Mononuclear cell (primary cell): ENCODE data around the gene GADD45A. TPM values are rescaled to one million over a fixed set of nuclear protein-coding genes. Genes with fewer than 3 reads are reported as not detected.

Experiments
- H3K27me3 ChIP-seq: 2 replicates; pipeline ENCODE4 v1.6.0; 2011; ENCODE audit warnings: low read length, control low read depth; ENCODE audit not compliant: insufficient read depth
- H3K4me1 ChIP-seq: 2 replicates; pipeline ENCODE4 v1.5.1; 2011; ENCODE audit warnings: mild to moderate bottlenecking, low read length, control low read depth; ENCODE audit not compliant: insufficient read depth
- H3K4me3 ChIP-seq: 2 replicates; pipeline ENCODE4 v1.5.1; 2011; ENCODE audit warnings: mild to moderate bottlenecking, low read length, moderate library complexity
- H3K9me3 ChIP-seq: 2 replicates; pipeline ENCODE4 v1.5.1; 2011; ENCODE audit warnings: low read depth, mild to moderate bottlenecking, control low read depth, low read length
- total RNA-seq: library from RNA; depleted of rRNA; stranded (reverse); fragments of >200 nt; gene quantifications from one replicate; pipeline ENCODE4 v1.2.3, GENCODE V29; 2012

Gene GADD45A
- total RNA-seq, 1 donor = 38.1 TPM

DNA sequence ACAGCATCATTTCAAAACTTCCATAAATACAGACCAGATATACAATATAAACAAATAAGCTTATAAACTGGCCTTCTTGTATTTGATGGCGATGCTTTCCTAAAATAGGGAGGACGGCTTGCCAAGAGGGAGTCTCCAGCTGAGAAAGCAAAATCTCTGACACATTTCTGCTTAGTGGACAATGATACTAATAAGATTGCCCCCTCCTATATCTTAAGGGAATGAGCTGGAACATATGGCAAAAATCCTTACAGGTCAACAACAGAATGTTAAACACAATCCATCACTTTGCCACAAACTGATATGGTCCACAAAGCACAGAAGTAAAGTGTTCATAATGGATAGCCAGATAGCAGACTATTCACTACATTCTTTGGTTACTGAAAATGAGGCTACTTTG lies 7.1 kb upstream of the GADD45A start:
- Histone ChIP-seq H3K4me3 (no peak overlapping the region), H3K4me1 (peaks cover 13% of the 10 kb centered on the region), H3K27me3 (no peaks in the 10 kb centered on the region)

DNA sequence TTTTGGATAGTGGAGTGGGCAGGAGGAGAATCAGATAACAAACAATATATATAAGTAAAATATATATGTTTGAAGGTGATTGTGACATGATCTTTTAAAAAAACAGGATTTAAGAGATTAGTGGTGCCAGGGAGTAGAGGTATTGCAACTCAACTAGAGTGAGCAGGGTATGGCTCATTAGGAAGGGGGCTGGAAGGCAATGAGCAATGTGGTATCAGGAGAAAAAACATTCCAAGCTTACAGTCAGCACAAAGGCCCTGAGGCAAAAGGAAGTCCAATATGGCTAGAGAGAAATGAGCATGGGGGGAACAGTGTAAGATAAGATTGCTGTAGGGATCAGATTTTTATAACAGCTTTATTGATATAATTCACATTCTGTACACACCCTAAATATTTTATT lies 5.3 kb upstream of the GADD45A start:
- Histone ChIP-seq H3K27me3 (no peaks in the 10 kb centered on the region), H3K4me3 (no peak overlapping the region), H3K9me3 (no peaks in the 10 kb centered on the region), H3K4me1 (peaks cover 26% of the 10 kb centered on the region)

More for the DNA sequence above, 7.1 kb upstream of the GADD45A start:
- H3K9me3 ChIP-seq = no peaks in the 10 kb centered on the region

DNA sequence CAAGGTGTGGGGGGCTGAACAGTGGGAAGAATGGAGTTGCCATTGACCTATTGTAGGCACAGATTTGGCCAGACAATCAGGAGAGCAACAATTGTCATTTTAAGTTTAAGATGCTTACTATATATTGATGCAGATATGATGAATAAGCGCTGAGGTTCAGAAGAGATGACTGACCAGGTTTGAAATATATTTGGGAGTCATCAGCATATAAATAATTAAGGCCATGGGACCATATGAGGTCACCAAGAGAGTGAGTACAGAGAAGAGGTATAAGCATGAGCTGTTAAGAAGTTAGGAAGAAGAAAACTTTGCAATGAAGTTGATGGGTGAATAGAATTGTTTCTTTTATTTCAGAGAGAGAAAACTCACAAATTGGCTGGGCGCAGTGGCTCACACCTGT lies 4.5 kb upstream of the GADD45A start:
- Histone ChIP-seq H3K4me1 (peaks cover 19% of the 10 kb centered on the region), H3K4me3 (no peak overlapping the region), H3K27me3 (no peaks in the 10 kb centered on the region), H3K9me3 (no peaks in the 10 kb centered on the region)

DNA sequence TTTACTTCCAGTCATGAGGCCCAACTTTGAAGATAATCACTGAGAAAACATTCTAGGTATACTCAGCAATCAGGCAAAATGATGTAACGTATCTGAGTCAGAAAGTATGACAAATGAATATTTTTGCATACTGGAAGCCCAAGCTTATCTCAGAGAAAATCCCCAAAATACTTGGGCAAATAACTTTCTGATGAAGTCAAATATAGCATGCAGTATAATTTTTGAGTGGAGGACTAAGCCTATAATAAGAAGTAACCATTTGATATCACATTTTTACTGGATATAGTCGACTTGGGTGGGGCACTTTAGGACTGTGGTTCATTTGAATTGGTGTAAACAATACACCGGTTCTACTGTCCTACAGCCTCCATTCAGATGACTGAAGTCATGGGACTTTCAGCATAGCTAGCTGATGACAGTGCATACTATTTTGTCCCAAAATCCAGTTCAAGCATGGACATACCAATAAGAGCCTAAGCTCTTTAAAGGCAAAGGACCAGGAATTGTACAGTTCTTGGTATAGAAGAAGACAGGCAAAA lies 2.3 kb upstream of the GADD45A start:
- no peak overlapping the region for H3K4me3 ChIP-seq
- no peaks in the 10 kb centered on the region for H3K27me3 ChIP-seq
- H3K9me3 ChIP-seq = no peaks in the 10 kb centered on the region
- peaks cover 35% of the 10 kb centered on the region for H3K4me1 ChIP-seq

DNA sequence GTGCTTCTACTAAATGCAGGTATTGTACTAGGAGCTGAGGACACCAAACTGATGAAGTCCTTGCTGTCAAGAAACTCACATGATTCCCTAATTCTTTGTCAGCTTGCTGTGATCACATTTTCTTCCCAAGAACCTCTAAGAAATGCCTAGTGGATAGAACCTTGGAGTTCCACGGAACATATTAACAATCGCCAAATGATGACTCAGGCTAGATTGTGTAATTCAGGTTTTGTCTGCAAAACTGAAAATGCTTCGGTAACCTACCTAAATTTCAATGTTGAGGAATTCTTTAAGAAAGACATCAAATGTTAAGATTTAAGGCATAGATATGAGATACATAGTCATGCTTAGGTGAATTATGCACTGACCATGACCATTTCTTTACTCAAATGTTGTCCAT lies 1.7 kb upstream of the GADD45A start:
- Histone ChIP-seq H3K4me3 (no peak overlapping the region), H3K9me3 (no peaks in the 10 kb centered on the region), H3K27me3 (no peaks in the 10 kb centered on the region), H3K4me1 (peaks cover 38% of the 10 kb centered on the region)

DNA sequence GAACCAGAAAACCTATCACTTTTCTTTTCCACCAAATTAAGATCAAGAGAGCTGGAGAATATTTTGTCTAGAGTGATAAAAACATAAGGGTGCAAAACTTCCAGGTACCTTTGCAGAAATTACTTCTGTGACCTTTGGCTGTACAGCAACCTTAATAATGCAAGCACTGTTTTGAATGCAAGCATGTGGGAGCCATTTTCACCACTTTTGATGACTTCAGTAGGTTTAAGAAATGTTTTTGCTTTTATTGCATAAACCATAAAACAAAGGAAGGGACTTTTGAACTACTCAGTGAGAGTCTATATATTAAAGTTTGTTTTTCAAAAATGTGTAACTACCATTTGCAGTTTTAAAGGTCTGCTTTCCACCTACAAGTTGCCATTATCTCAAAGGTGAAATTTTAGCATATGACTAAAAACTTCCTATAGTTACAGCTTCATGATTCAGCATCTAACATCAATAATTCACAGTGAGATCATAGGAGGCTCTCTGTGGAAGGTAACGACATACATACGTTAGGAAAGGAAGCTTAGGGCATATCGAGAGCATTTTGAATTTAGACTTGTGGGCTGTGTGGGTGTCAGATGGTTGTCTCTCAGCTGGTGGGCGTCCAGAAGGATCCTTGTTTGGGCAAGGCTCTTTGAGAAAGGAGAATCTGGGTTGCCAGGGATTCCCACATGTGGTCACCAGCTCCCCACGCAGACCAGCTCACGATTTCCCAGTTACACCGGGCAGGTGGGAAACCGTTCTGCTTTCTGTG lies 1.1 kb upstream of the GADD45A start:
- peak overlapping the region; percentile 30 for H3K4me3 ChIP-seq
- H3K27me3 ChIP-seq = no peaks in the 10 kb centered on the region
- no peaks in the 10 kb centered on the region for H3K9me3 ChIP-seq
- peaks cover 45% of the 10 kb centered on the region for H3K4me1 ChIP-seq

DNA sequence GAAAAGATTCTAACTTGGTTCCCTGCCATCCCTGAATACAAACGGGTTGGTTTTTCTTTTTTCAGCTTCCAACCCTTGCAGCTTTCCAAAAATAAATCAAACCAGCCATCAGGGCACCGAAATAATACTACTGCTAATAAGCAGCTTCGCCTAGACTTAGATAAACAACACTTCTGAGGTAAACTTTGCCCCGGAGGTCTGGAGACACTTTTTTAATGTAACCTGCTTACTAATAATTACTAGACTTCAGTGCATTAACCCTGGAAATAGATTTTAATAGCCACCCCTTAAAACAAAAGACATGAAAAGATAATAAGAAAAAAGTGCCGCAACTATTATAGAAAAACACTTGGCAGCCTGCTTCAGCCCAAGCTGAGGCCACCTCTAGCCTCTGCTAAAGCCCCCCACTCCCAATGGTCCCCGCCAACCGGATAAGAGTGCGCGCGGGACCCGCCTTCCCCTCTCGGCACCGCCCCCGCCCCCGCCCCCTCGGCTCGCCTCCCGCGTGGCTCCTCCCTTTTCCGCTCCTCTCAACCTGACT lies 405 bp upstream of the GADD45A start:
- no peaks in the 10 kb centered on the region for H3K9me3 ChIP-seq
- H3K27me3 ChIP-seq = no peaks in the 10 kb centered on the region
- H3K4me3 ChIP-seq = peak overlapping the region; percentile 30
- H3K4me1 ChIP-seq = peaks cover 50% of the 10 kb centered on the region

DNA sequence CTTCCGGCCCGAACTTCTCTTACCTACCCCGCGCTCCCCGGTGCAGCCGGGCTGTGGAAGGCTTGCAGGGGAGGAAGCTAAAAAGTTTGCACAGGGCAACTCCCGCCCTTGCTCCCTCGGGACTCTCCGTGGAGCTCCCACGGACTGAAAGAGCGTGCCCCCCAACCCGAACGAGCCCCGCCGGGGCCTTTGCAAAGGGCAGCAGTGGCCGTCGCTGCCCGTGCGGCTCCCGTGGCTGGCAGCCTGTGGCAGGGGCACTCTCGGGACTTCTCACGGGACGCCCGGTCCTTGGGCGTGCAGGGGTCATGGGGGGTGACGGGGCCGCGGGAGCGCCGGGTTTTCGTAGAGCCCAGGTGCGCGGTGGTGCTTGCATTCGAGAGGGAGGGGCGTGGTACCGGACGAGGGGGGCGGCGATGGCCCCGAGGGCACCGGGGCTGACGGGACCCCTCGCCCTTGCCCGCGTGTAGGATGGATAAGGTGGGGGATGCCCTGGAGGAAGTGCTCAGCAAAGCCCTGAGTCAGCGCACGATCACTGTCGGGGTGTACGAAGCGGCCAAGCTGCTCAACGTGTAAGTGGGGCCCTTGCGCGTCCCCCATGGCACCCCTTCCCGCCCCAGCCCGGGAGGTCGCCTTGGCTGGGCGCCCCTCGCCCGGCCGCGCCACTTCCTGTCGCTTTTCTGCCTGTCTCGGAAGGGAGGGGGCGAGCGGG lies 711 bp downstream of the GADD45A start:
- H3K9me3 ChIP-seq = no peaks in the 10 kb centered on the region
- H3K4me3 ChIP-seq = peak overlapping the region; percentile 76
- peaks cover 50% of the 10 kb centered on the region for H3K4me1 ChIP-seq

DNA sequence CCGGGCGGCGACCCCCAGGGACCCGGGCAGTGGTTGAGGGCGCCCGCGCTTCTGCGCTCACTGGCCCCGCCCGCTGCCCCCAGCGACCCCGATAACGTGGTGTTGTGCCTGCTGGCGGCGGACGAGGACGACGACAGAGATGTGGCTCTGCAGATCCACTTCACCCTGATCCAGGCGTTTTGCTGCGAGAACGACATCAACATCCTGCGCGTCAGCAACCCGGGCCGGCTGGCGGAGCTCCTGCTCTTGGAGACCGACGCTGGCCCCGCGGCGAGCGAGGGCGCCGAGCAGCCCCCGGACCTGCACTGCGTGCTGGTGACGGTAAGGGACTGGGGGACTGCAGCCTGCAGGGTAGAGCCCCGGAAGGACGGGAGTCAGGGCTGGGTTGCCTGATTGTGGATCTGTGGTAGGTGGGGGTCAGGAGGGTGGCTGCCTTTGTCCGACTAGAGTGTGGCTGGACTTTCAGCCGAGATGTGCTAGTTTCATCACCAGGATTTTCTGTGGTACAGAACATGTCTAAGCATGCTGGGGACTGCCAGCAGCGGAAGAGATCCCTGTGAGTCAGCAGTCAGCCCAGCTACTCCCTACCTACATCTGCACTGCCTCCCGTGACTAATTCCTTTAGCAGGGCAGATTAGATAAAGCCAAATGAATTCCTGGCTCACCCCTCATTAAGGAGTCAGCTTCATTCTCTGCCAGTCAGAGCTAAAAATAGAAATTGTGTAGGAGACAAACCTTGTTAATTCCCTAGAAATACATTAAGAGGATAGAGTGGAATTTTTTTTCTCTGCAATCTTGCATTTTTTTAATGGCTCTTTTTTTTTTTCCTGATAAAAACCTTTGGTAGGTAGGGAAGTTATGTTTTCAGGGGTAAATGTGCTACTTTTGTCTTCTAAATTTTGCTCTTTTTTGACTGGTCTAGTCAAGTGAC lies 1.5 kb downstream of the GADD45A start:
- Histone ChIP-seq H3K27me3 (no peaks in the 10 kb centered on the region), H3K9me3 (no peaks in the 10 kb centered on the region), H3K4me1 (peaks cover 50% of the 10 kb centered on the region), H3K4me3 (peak overlapping the region; percentile 76)

More for the DNA sequence above, 711 bp downstream of the GADD45A start:
- H3K27me3 ChIP-seq = no peaks in the 10 kb centered on the region

DNA sequence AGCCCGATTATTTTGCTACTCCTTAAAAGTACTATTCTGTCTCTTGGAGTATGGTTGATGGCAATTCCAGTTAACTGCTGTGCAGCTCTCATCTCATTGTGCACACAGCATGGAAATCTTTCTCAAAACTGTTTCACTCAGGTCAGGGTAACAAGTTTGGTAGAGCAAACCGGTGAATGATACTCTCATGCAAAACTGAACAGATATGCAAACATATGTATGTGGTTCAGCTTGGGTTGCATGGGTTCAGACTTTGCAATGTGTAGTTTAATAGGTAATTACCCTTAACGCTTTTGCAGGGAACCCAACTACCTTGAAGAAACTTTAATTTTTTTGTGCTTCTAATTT lies 2.2 kb downstream of the GADD45A start:
- H3K9me3 ChIP-seq = no peaks in the 10 kb centered on the region
- H3K27me3 ChIP-seq = no peaks in the 10 kb centered on the region
- no peak overlapping the region for H3K4me3 ChIP-seq
- H3K4me1 ChIP-seq = peaks cover 50% of the 10 kb centered on the region

DNA sequence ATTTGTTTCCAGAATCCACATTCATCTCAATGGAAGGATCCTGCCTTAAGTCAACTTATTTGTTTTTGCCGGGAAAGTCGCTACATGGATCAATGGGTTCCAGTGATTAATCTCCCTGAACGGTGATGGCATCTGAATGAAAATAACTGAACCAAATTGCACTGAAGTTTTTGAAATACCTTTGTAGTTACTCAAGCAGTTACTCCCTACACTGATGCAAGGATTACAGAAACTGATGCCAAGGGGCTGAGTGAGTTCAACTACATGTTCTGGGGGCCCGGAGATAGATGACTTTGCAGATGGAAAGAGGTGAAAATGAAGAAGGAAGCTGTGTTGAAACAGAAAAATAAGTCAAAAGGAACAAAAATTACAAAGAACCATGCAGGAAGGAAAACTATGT lies 2.6 kb downstream of the GADD45A start:
- no peaks in the 10 kb centered on the region for H3K27me3 ChIP-seq
- H3K4me1 ChIP-seq = peaks cover 48% of the 10 kb centered on the region
- H3K4me3 ChIP-seq = no peak overlapping the region
- no peaks in the 10 kb centered on the region for H3K9me3 ChIP-seq

DNA sequence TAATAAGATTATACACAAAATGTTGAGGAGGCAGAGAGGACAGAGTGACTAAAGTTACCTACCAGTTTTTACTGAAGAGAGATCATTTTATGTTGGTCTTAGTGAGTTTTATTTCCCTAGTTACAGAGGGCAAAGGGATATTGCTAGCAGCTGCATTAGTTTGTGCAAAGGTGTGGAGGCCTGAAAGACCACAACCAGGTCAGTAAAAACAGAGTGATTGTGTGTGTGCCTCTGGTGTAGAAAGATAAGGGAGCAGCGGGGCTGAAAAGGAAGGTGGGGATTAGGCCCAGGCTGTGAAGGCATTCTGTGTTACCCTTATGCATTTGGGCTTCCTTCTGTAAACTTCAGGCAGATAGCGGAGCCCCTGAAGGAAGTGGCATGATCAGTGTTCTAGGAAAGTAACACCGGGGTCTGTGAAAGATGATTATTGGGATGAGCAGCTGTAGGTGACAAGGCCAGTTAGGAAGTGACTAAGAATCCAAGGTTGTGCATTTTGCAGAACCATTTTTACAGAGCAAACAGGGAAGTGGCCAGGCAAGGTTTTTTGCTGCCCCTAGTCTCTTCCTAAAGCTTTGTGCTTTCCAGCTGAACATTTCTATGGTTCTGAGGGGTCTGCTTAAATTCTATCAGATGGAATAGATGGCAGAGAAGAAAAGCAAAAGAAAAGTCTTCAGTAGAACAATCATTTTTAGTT lies 3.7 kb downstream of the GADD45A start:
- no peaks in the 10 kb centered on the region for H3K9me3 ChIP-seq
- H3K4me1 ChIP-seq = peaks cover 38% of the 10 kb centered on the region
- H3K27me3 ChIP-seq = no peaks in the 10 kb centered on the region
- H3K4me3 ChIP-seq = no peak overlapping the region

DNA sequence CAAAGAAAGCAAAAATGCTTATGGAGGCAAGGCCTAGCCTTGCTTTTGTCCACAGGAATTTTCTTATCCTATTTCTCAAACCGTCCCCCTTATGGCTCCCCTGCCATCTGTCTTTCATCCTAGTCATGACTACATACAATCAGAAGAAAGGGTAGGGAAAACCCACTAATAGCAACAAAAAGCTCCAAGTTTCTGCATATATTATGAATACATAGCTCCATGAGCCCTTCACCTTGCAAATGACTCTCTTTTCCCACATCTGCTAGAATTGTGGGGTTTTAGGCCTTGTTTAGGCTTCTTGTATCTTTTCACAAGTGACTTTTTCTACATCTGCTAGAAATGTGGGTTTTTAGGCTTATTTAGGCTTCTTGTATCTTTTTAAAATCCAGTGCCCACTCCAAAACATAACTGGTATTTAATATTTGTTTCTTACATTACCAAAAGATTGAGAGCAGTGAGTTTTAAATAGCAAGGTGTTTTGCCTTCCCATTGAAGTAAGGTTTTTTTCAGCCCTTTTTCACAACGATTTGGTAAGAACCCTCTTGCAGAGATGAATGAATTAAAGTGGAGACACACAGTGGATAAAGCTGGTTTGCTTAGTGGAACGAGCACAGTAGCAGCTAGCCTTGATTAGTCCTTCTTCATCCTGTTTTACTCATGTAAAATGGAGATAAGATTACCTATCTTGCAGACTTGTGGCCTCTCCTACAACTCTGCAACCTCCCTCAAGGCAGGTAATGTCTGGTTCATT lies 4.4 kb downstream of the GADD45A start:
- H3K4me3 ChIP-seq = no peak overlapping the region
- no peaks in the 10 kb centered on the region for H3K9me3 ChIP-seq
- peaks cover 33% of the 10 kb centered on the region for H3K4me1 ChIP-seq
- H3K27me3 ChIP-seq = no peaks in the 10 kb centered on the region

DNA sequence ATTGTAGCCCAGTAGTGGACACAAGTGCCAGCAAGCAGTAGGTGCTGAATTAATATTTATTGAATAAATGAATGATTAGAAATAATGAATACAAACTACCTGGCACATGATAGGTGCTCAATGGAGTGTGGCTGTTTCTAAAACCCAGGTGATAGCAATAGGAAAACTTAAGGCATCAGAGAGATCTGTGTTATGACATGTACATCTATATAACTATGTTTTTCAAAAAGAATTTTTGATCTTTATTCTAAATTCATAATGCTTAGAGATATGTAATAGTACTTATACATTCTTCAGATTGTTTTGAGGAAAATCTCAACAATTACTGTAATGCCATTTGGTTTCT lies 5.0 kb downstream of the GADD45A start:
- peaks cover 31% of the 10 kb centered on the region for H3K4me1 ChIP-seq
- no peak overlapping the region for H3K4me3 ChIP-seq
- H3K9me3 ChIP-seq = no peaks in the 10 kb centered on the region
- H3K27me3 ChIP-seq = no peaks in the 10 kb centered on the region
